ENCODE measurements around the gene ZC3H7B. TPM values are rescaled to one million over a fixed set of nuclear protein-coding genes. Genes with fewer than 3 reads are reported as not detected.
A peak's percentile ranks its signal among the peaks of the same experiment; 100 is the strongest.

Gene ZC3H7B
- total RNA-seq, 1 donor from 2014 or later, result 66.7 TPM

DNA sequence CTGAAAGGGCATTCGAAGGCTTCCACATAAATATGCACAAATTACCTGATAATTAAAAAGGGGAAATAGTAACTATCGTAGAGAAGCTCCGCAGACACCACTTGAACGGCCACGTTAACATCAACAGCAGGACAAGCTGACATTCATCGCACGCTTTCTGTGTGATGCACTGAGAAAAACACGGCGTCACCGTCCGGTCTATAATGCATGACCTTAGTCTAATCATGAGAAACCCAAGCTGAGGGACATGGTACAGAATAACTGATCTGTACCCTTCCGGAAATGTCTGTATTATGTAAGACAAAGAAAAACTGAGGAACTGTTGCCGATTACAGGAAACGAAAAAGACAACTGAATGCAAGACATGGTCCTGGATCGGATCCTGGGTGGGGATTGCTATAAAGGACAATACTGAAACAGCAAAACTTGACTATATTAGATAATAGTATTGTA is 14.7 kb upstream of the ZC3H7B start:
- H4K20me1 ChIP-seq (ENCODE audit: insufficient read depth, low read length), result peaks cover 13% of the 10 kb centered on the region
- TF ChIP-seq, protein P1, sequence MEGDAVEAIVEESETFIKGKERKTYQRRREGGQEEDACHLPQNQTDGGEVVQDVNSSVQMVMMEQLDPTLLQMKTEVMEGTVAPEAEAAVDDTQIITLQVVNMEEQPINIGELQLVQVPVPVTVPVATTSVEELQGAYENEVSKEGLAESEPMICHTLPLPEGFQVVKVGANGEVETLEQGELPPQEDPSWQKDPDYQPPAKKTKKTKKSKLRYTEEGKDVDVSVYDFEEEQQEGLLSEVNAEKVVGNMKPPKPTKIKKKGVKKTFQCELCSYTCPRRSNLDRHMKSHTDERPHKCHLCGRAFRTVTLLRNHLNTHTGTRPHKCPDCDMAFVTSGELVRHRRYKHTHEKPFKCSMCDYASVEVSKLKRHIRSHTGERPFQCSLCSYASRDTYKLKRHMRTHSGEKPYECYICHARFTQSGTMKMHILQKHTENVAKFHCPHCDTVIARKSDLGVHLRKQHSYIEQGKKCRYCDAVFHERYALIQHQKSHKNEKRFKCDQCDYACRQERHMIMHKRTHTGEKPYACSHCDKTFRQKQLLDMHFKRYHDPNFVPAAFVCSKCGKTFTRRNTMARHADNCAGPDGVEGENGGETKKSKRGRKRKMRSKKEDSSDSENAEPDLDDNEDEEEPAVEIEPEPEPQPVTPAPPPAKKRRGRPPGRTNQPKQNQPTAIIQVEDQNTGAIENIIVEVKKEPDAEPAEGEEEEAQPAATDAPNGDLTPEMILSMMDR (IDR thresholded peaks at IDR 0.05; ENCODE audit: insufficient read depth, low read depth, low read length), result no peak
- TF ChIP-seq EZH2 (IDR thresholded peaks at IDR 0.05; ENCODE audit: insufficient read depth, low read length), result no peak
- peak overlapping the region; percentile 87 for H3K27ac Mint-ChIP-seq (ENCODE audit: unreplicated experiment)
- peak overlapping the region; percentile 92 for H3K4me3 Mint-ChIP-seq (ENCODE audit: unreplicated experiment)
- H3K79me2 ChIP-seq (ENCODE audit: insufficient read depth, low read length), result peaks cover 42% of the 10 kb centered on the region
- no peaks in the 10 kb centered on the region for H3K27me3 Mint-ChIP-seq (ENCODE audit: low read depth, unreplicated experiment)
- H3K4me2 ChIP-seq (ENCODE audit: low read length), result peak overlapping the region; percentile 85
- FAIRE-seq, result no peak
- no peaks in the 10 kb centered on the region for H3K9me3 ChIP-seq (ENCODE audit: insufficient read depth, low read depth, low read length)
- H3K4me3 ChIP-seq (ENCODE audit: insufficient read depth, low read depth, low read length), result peak overlapping the region; percentile 85
- DNase-seq (ENCODE audit: low read depth), result no peak
- H3K27ac ChIP-seq (ENCODE audit: low read depth, low read length), result peak overlapping the region; percentile 45
- H2AFZ ChIP-seq (ENCODE audit: low read depth, low read length), result peak overlapping the region; percentile 76
- H3K36me3 Mint-ChIP-seq (ENCODE audit: low read depth, unreplicated experiment), result peaks cover 2% of the 10 kb centered on the region
- H3K4me1 ChIP-seq (ENCODE audit: insufficient read depth, low read length), result peaks cover 36% of the 10 kb centered on the region
- no peaks in the 10 kb centered on the region for H3K27me3 ChIP-seq (ENCODE audit: insufficient read depth, low read length)
- no peaks in the 10 kb centered on the region for H3K9me3 Mint-ChIP-seq (ENCODE audit: unreplicated experiment)
- H3K36me3 ChIP-seq (ENCODE audit: insufficient read depth, low read length), result peaks cover 5% of the 10 kb centered on the region
- peak overlapping the region; percentile 72 for H3K9ac ChIP-seq (ENCODE audit: low read length)
- H3K4me1 Mint-ChIP-seq (ENCODE audit: low read depth, unreplicated experiment), result peaks cover 36% of the 10 kb centered on the region

DNA sequence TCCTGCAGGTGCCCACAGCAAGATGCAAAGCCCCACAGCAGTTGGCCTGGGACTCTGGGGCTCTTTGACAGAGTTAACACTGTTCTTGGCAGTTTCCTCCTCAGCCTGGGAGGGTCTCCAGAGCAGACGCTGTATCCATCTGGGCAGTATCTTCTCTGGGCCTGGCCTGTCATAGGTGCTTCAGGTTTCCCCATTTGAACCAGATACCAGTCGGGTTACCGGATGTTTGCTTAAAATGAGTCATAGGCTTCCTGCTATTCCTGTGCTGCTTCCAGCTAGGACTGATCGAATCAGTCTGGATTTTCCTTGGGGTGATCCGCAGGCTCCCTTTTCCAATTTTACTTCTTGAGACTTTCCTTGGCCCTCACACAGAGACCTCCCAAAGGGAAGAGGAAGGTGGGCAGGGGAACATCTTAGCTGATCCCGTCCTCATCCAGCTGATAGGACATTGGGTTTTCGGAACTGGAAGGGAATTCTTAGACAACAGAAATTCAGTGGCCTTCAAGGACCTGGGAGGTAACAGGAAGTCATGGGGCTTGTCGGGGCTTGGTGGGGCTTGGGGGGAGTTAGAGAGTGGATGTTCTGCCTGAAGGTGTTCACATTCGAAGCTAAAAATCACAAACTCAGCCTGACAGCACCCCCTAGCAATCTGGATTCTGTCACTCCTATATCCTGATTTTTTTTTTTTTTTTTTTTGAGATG is 12.9 kb upstream of the ZC3H7B start:
- Mint-ChIP-seq H3K36me3 (ENCODE audit: low read depth, unreplicated experiment) (no peaks in the 10 kb centered on the region), H3K27me3 (ENCODE audit: low read depth, unreplicated experiment) (no peaks in the 10 kb centered on the region), H3K4me3 (ENCODE audit: unreplicated experiment) (peak overlapping the region; percentile 71), H3K4me1 (ENCODE audit: low read depth, unreplicated experiment) (peaks cover 36% of the 10 kb centered on the region), H3K9me3 (ENCODE audit: unreplicated experiment) (no peaks in the 10 kb centered on the region), H3K27ac (ENCODE audit: unreplicated experiment) (peak overlapping the region; percentile 95)
- Histone ChIP-seq H3K9ac (ENCODE audit: low read length) (peak overlapping the region; percentile 74), H3K27me3 (ENCODE audit: insufficient read depth, low read length) (no peaks in the 10 kb centered on the region), H3K4me2 (ENCODE audit: low read length) (peak overlapping the region; percentile 86), H3K36me3 (ENCODE audit: insufficient read depth, low read length) (no peaks in the 10 kb centered on the region), H3K79me2 (ENCODE audit: insufficient read depth, low read length) (peaks cover 25% of the 10 kb centered on the region), H3K4me1 (ENCODE audit: insufficient read depth, low read length) (peaks cover 36% of the 10 kb centered on the region), H3K4me3 (ENCODE audit: insufficient read depth, low read depth, low read length) (peak overlapping the region; percentile 52), H2AFZ (ENCODE audit: low read depth, low read length) (peak overlapping the region; percentile 85), H3K9me3 (ENCODE audit: insufficient read depth, low read depth, low read length) (no peaks in the 10 kb centered on the region), H3K27ac (ENCODE audit: low read depth, low read length) (peak overlapping the region; percentile 83), H4K20me1 (ENCODE audit: insufficient read depth, low read length) (peaks cover 3% of the 10 kb centered on the region)
- peak; percentile 76 for DNase-seq (ENCODE audit: low read depth)
- FAIRE-seq, result no peak
- no peak for TF ChIP-seq EZH2 (IDR thresholded peaks at IDR 0.05; ENCODE audit: insufficient read depth, low read length)
- TF ChIP-seq, protein P1 (IDR thresholded peaks at IDR 0.05; ENCODE audit: insufficient read depth, low read depth, low read length), result no peak

DNA sequence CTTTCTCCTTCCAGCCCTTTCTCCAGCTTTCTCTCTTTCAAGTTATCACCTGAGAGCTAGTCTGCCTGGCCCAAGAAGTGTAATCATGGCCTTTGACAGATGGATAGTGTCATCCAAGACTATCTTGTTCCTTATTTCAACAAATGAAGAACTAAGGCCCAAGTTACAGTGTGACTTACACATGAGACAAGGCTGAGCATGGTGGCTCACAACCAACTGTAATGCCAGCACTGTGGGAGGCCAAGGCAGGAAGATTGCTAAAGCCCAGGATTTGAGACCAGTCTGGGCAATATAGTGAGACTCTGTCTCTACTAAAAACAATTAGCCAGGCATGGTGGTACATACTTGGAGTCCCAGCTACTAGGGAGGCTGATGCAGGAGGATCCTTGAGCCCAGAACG is 11.7 kb upstream of the ZC3H7B start:
- Histone ChIP-seq H3K9ac (ENCODE audit: low read length) (peak overlapping the region; percentile 39), H2AFZ (ENCODE audit: low read depth, low read length) (no peak overlapping the region), H3K4me2 (ENCODE audit: low read length) (peak overlapping the region; percentile 22), H3K79me2 (ENCODE audit: insufficient read depth, low read length) (peaks cover 12% of the 10 kb centered on the region), H3K36me3 (ENCODE audit: insufficient read depth, low read length) (no peaks in the 10 kb centered on the region), H3K27ac (ENCODE audit: low read depth, low read length) (no peak overlapping the region), H3K27me3 (ENCODE audit: insufficient read depth, low read length) (no peaks in the 10 kb centered on the region), H3K9me3 (ENCODE audit: insufficient read depth, low read depth, low read length) (no peaks in the 10 kb centered on the region), H3K4me1 (ENCODE audit: insufficient read depth, low read length) (peaks cover 30% of the 10 kb centered on the region), H4K20me1 (ENCODE audit: insufficient read depth, low read length) (no peaks in the 10 kb centered on the region), H3K4me3 (ENCODE audit: insufficient read depth, low read depth, low read length) (no peak overlapping the region)
- H3K4me1 Mint-ChIP-seq (ENCODE audit: low read depth, unreplicated experiment), result peaks cover 36% of the 10 kb centered on the region
- no peak for DNase-seq (ENCODE audit: low read depth)
- TF ChIP-seq, protein P1 (IDR thresholded peaks at IDR 0.05; ENCODE audit: insufficient read depth, low read depth, low read length), result no peak
- no peak for TF ChIP-seq EZH2 (IDR thresholded peaks at IDR 0.05; ENCODE audit: insufficient read depth, low read length)
- H3K27me3 Mint-ChIP-seq (ENCODE audit: low read depth, unreplicated experiment), result no peaks in the 10 kb centered on the region
- H3K36me3 Mint-ChIP-seq (ENCODE audit: low read depth, unreplicated experiment), result no peaks in the 10 kb centered on the region
- H3K9me3 Mint-ChIP-seq (ENCODE audit: unreplicated experiment), result no peaks in the 10 kb centered on the region
- no peak for FAIRE-seq
- peak overlapping the region; percentile 94 for H3K27ac Mint-ChIP-seq (ENCODE audit: unreplicated experiment)
- H3K4me3 Mint-ChIP-seq (ENCODE audit: unreplicated experiment), result peak overlapping the region; percentile 5
